Brain microvascular endothelial cell (primary cell): Measurements from ENCODE around the gene ADORA2A.

Experiments used
- DNase-seq: peaks from one replicate; pipeline ENCODE4 v3.0.0-alpha.2; 2020
- H3K27ac ChIP-seq: fragments of 250-450 bp; sonication (Bioruptor Pico); 2 replicates; pipeline ENCODE4 v1.5.1; 2020; ENCODE audit warnings: mild to moderate bottlenecking, moderate library complexity
- H3K27me3 ChIP-seq: fragments of 250-450 bp; sonication (Bioruptor Pico); replicated peaks from 2 replicates; pipeline ENCODE4 v1.5.1; 2020; ENCODE audit warnings: mild to moderate bottlenecking
- H3K36me3 ChIP-seq: fragments of 250-450 bp; sonication (Bioruptor Pico); replicated peaks from 2 replicates; pipeline ENCODE4 v1.5.1; 2020; ENCODE audit warnings: mild to moderate bottlenecking
- H3K4me3 ChIP-seq: 2 replicates; pipeline ENCODE4 v1.5.1; 2011; ENCODE audit warnings: low read depth, mild to moderate bottlenecking, control low read depth, low read length, moderate library complexity
- CTCF ChIP-seq: IDR thresholded peaks from 2 replicates; pipeline ENCODE4 v1.5.1; 2011; ENCODE audit warnings: low read depth, mild to moderate bottlenecking, moderate library complexity, low read length, control low read depth, inconsistent platforms; ENCODE audit errors: missing control alignments
- in situ Hi-C: cut with HindIII; loops from 2 replicates; pipeline ENCODE4 v1.10.0; 2017; ENCODE audit warnings: low sequenced_read_pairs, low pct_ligation_motif_present

The ADORA2A gene

DNA sequence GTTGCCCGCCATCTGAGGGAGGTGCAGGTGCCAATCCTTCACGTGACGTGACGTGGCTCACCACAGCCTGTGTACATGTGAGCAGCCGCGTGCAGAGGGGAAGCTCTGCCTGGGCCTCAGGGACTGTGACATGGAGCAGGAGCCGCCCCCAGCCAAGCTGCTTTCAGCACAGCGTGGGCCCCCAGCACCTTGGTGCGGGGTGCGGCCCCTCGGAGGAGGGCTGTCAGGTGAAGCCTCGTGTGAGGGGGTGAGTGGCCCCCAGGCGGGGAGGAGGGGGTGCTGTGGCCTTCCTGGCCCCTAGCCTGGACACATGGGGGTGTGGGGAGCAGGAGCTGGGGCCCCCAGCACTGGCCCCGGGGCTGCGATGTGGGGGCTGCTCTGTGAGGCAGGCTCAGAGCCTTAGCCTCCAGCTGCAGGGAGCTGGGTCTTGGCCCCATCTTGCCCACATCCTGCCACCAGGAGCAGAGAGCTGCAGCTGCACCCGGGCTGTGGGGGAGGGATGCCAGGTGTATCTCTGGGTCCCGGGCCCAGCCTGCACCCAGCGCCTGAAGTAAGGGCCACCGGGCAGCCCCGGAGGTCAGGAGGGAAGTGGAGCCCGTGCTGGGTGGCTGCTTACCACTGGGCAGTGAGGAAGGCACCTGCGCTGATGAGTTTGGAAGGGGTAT lies at the start of gene ADORA2A:
Gene ADORA2A (plus strand): TSS at position 100 of the 665 bp plus-strand sequence. CDS start 5,806 bp downstream, outside the sequence.
- Histone ChIP-seq H3K36me3 (no peaks in the 10 kb centered on the region), H3K27ac (no peak within 1 kb of the TSS), H3K4me3 (no peak within 1 kb of the TSS), H3K27me3 (no peaks in the 10 kb centered on the region)
- in situ Hi-C loops, result no loop called here
- DNase-seq, result no peak
- no peak for TF ChIP-seq CTCF

- H3K36me3 ChIP-seq, result peaks cover 15% of the 10 kb centered on the region
- no peak for TF ChIP-seq CTCF
- no peak for DNase-seq
- in situ Hi-C loops, result no loop called here
- no peak overlapping the region for H3K27ac ChIP-seq
- no peaks in the 10 kb centered on the region for H3K27me3 ChIP-seq
- H3K4me3 ChIP-seq, result no peak overlapping the region
These were observed 47.9 kb upstream of the ADORA2A start for GRCh38 chr22:24379536-24379935.

GRCh38 chr22:24380220-24380904 lies 47.0 kb upstream of the ADORA2A start:
- Histone ChIP-seq H3K36me3 (peaks cover 17% of the 10 kb centered on the region), H3K4me3 (no peak overlapping the region)

GRCh38 chr22:24380905-24381230 lies 46.5 kb upstream of the ADORA2A start:
- no peak overlapping the region for H3K27ac ChIP-seq
- DNase-seq, result no peak
- H3K36me3 ChIP-seq, result peaks cover 14% of the 10 kb centered on the region
- no peak for TF ChIP-seq CTCF
- H3K4me3 ChIP-seq, result no peak overlapping the region
- in situ Hi-C loops, result no loop called here
- no peaks in the 10 kb centered on the region for H3K27me3 ChIP-seq

More at GRCh38 chr22:24380220-24380904, 47.0 kb upstream of the ADORA2A start:
- Histone ChIP-seq H3K27me3 (no peaks in the 10 kb centered on the region), H3K27ac (no peak overlapping the region)
- no peak for TF ChIP-seq CTCF
- in situ Hi-C loops, result no loop called here
- no peak for DNase-seq

GRCh38 chr22:24383061-24383460 lies 44.3 kb upstream of the ADORA2A start:
- in situ Hi-C loops, result no loop called here
- TF ChIP-seq CTCF, result no peak
- Histone ChIP-seq H3K4me3 (no peak overlapping the region), H3K27ac (no peak overlapping the region), H3K36me3 (peaks cover 8% of the 10 kb centered on the region), H3K27me3 (no peaks in the 10 kb centered on the region)
- no peak for DNase-seq

- Histone ChIP-seq H3K27ac (no peak overlapping the region), H3K27me3 (no peaks in the 10 kb centered on the region), H3K36me3 (peaks cover 8% of the 10 kb centered on the region), H3K4me3 (no peak overlapping the region)
- DNase-seq, result no peak
- in situ Hi-C loops, result no loop called here
- no peak for TF ChIP-seq CTCF
These were observed 43.3 kb upstream of the ADORA2A start for GRCh38 chr22:24384131-24384530.
